Limb (tissue), 2 donors: Measurements from ENCODE around the gene ABHD15.

Source experiments
- DNase-seq, 2 donors: peaks; one replicate each; pipeline ENCODE4 v3.0.0-alpha.2; 2016; ENCODE audit errors: extremely low spot score in 2 of 2

ABHD15 gene

GRCh38 chr17:29594519-29595090, 27.8 kb upstream of the ABHD15 start:
- no peak for DNase-seq

GRCh38 chr17:29593591-29594518, 27.0 kb upstream of the ABHD15 start:
- no peak for DNase-seq

GRCh38 chr17:29592850-29593551, 26.2 kb upstream of the ABHD15 start, which contains the start of gene ANKRD13B:
ANKRD13B (plus strand) TSS chr17:29593132; CDS start chr17:29593622, 490 bp downstream.
- peak in 1 of 2 donors; percentile 81 for DNase-seq

- DNase-seq: peak; percentile 92 to 97
Observed at GRCh38 chr17:29591737-29592608, 25.1 kb upstream of the ABHD15 start.

- peak in 1 of 2 donors; percentile 76 for DNase-seq
Observed at GRCh38 chr17:29591146-29591736, 24.4 kb upstream of the ABHD15 start.

GRCh38 chr17:29590411-29591145, 23.7 kb upstream of the ABHD15 start:
- DNase-seq: peak in 1 of 2 donors; percentile 57

- DNase-seq: peak; percentile 86 to 91
Observed at GRCh38 chr17:29589524-29590410, 22.9 kb upstream of the ABHD15 start, which contains the start of gene GIT1. GIT1 (minus strand) TSS chr17:29589648; CDS start chr17:29589378, 270 bp downstream.

GRCh38 chr17:29588562-29589411, 21.9 kb upstream of the ABHD15 start:
- DNase-seq: no peak

GRCh38 chr17:29588017-29588561, 21.3 kb upstream of the ABHD15 start:
- DNase-seq: no peak

- DNase-seq: no peak
Observed at GRCh38 chr17:29587591-29587990, 20.8 kb upstream of the ABHD15 start.

GRCh38 chr17:29586676-29587469, 20.0 kb upstream of the ABHD15 start:
- DNase-seq: no peak

- no peak for DNase-seq
Observed at GRCh38 chr17:29585080-29585751, 18.4 kb upstream of the ABHD15 start.

GRCh38 chr17:29584452-29585079, 17.7 kb upstream of the ABHD15 start:
- no peak for DNase-seq

GRCh38 chr17:29583324-29584248, 16.7 kb upstream of the ABHD15 start:
- DNase-seq: no peak

GRCh38 chr17:29582772-29583171, 15.9 kb upstream of the ABHD15 start:
- peak in 1 of 2 donors; percentile 24 for DNase-seq
